IMR-90 (cell line): ENCODE measurements around the gene ARNT2. TPM values are rescaled to one million over a fixed set of nuclear protein-coding genes. Genes with fewer than 3 reads are reported as not detected.
A peak's percentile ranks its signal among the peaks of the same experiment; 100 is the strongest.

Experiments
- ATAC-seq: fragments of 200-7000 bp; cut with Tn5 transposase; 2 replicates; pipeline ENCODE4 v1.9.1; 2020; ENCODE audit warnings: low read depth, mild to moderate bottlenecking, moderate library complexity
- BruUV-seq: library from RNA; stranded (reverse); fragments of 400-500 nt; replicated peaks from 2 replicates; lab custom pipeline; 2021; lab: Mats Ljungman, UMichigan
- CTCF ChIA-PET: fragments of 300-600 bp; formaldehyde crosslinking; extraction: SDS; loops from one replicate; lab custom pipeline; 2021; ENCODE audit warnings: antibody characterized with exemption; lab: Yijun Ruan, JAX
- POLR2A ChIA-PET: fragments of 300-600 bp; sonication (Branson Sonifier 250); formaldehyde crosslinking; loops from one replicate; lab custom pipeline; 2022; ENCODE audit warnings: antibody characterized with exemption; ENCODE audit not compliant: unreplicated experiment; lab: Charles Lee
- DNase-seq: peaks from one replicate; pipeline ENCODE4 v3.0.0; 2013
- H2AFZ ChIP-seq: replicated peaks from 2 replicates; pipeline ENCODE3; 2013; ENCODE audit warnings: low read length, mild to moderate bottlenecking; ENCODE audit not compliant: poor library complexity
- H2AK5ac ChIP-seq: 2 replicates; pipeline ENCODE4 v1.6.1; 2013; ENCODE audit warnings: low read depth, low read length, inconsistent platforms
- H2AK9ac ChIP-seq: replicated peaks from 2 replicates; pipeline ENCODE3; 2013; ENCODE audit warnings: mild to moderate bottlenecking, low read depth, low read length, moderate library complexity; ENCODE audit not compliant: poor library complexity
- H2BK120ac ChIP-seq: 2 replicates; pipeline ENCODE4 v1.6.1; 2013; ENCODE audit warnings: low read depth, low read length, inconsistent platforms
- H2BK15ac ChIP-seq: 3 replicates; pipeline ENCODE4 v1.6.1; 2013; ENCODE audit warnings: low read depth, low read length, inconsistent platforms
- H2BK20ac ChIP-seq: 2 replicates; pipeline ENCODE4 v1.6.1; 2013; ENCODE audit warnings: low read depth, mild to moderate bottlenecking, inconsistent platforms, low read length, moderate library complexity
- H2BK5ac ChIP-seq: 2 replicates; pipeline ENCODE4 v1.6.1; 2013; ENCODE audit warnings: mild to moderate bottlenecking, low read depth, low read length, inconsistent platforms; ENCODE audit not compliant: poor library complexity, severe bottlenecking
- H3K14ac ChIP-seq: replicated peaks from 2 replicates; pipeline ENCODE4 v1.6.1; 2013; ENCODE audit warnings: low read depth, low read length, inconsistent platforms
- H3K18ac ChIP-seq: 2 replicates; pipeline ENCODE4 v1.6.1; 2013; ENCODE audit warnings: low read depth, low read length, control low read depth
- H3K23ac ChIP-seq: 2 replicates; pipeline ENCODE4 v1.6.1; 2013; ENCODE audit warnings: low read depth, low read length, inconsistent platforms
- H3K27ac ChIP-seq: 2 replicates; pipeline ENCODE4 v1.5.1; 2013; ENCODE audit warnings: mild to moderate bottlenecking, control low read depth, low read length; ENCODE audit not compliant: insufficient read depth
- H3K27me3 ChIP-seq: 2 replicates; pipeline ENCODE4 v1.6.1; 2013; ENCODE audit warnings: low read length; ENCODE audit not compliant: control insufficient read depth, insufficient read depth
- H3K36me3 ChIP-seq: 2 replicates; pipeline ENCODE4 v1.6.1; 2013; ENCODE audit warnings: low read length, mixed read lengths; ENCODE audit not compliant: control insufficient read depth, insufficient read depth
- H3K4ac ChIP-seq: 2 replicates; pipeline ENCODE4 v1.6.1; 2013; ENCODE audit warnings: low read depth, low read length, inconsistent platforms
- H3K4me1 ChIP-seq: 2 replicates; pipeline ENCODE4 v1.6.1; 2013; ENCODE audit warnings: low read length, mixed read lengths; ENCODE audit not compliant: control insufficient read depth, insufficient read depth
- H3K4me2 ChIP-seq: 2 replicates; pipeline ENCODE4 v1.6.1; 2013; ENCODE audit warnings: low read depth, mild to moderate bottlenecking, control low read depth, low read length, moderate library complexity
- H3K4me3 ChIP-seq: 2 replicates; pipeline ENCODE4 v1.5.1; 2013; ENCODE audit warnings: low read depth, mild to moderate bottlenecking, control low read depth, low read length, moderate library complexity; ENCODE audit not compliant: insufficient read depth
- H3K56ac ChIP-seq: 2 replicates; pipeline ENCODE4 v1.6.1; 2013; ENCODE audit warnings: low read length, inconsistent platforms; ENCODE audit not compliant: insufficient read depth; ENCODE audit errors: extremely low read depth
- H3K79me1 ChIP-seq, 2 experiments: 2 replicates each; pipeline ENCODE4 v1.6.1; 2013; ENCODE audit warnings: low read length in 2 of 2, inconsistent platforms in 1 of 2, low read depth in 1 of 2
- H3K9ac ChIP-seq: 2 replicates; pipeline ENCODE4 v1.6.1; 2013; ENCODE audit warnings: low read depth, low read length, control low read depth
- H3K9me1 ChIP-seq: 2 replicates; pipeline ENCODE4 v1.6.1; 2013; ENCODE audit warnings: low read length, inconsistent platforms; ENCODE audit not compliant: insufficient read depth
- H3K9me3 ChIP-seq: 2 replicates; pipeline ENCODE4 v1.6.1; 2013; ENCODE audit warnings: low read length; ENCODE audit not compliant: control insufficient read depth, insufficient read depth
- H4K20me1 ChIP-seq: 2 replicates; pipeline ENCODE4 v1.6.1; 2013; ENCODE audit warnings: low read length, inconsistent platforms; ENCODE audit not compliant: insufficient read depth
- H4K5ac ChIP-seq: 2 replicates; pipeline ENCODE4 v1.6.1; 2013; ENCODE audit warnings: mild to moderate bottlenecking, low read depth, low read length, control low read depth
- H4K8ac ChIP-seq, 2 experiments: 2 replicates each; pipeline ENCODE4 v1.6.1; 2013; ENCODE audit warnings: low read depth in 2 of 2, low read length in 2 of 2, control low read depth in 1 of 2, inconsistent platforms in 1 of 2
- H4K91ac ChIP-seq: 2 replicates; pipeline ENCODE4 v1.6.1; 2013; ENCODE audit warnings: low read depth, low read length, inconsistent platforms; ENCODE audit not compliant: insufficient read depth
- BHLHE40 ChIP-seq: fragments of 150-350 bp; IDR thresholded peaks from 2 replicates; pipeline ENCODE4 v1.6.1; 2016; ENCODE audit warnings: mild to moderate bottlenecking, low read depth, low read length
- CEBPB ChIP-seq: IDR thresholded peaks from 2 replicates; pipeline ENCODE4 v1.6.1; 2012; ENCODE audit warnings: low read depth, low read length, improper control_type of control experiment
- CHD1 ChIP-seq: IDR thresholded peaks from 2 replicates; pipeline ENCODE4 v1.6.1; 2012; ENCODE audit warnings: low read depth, low read length, improper control_type of control experiment
- FOS ChIP-seq: fragments of 150-350 bp; IDR thresholded peaks from 2 replicates; pipeline ENCODE4 v1.6.1; 2016; ENCODE audit warnings: low read depth, low read length
- MAFK ChIP-seq: IDR thresholded peaks from 2 replicates; pipeline ENCODE4 v1.6.1; 2012; ENCODE audit warnings: low read depth, low read length, improper control_type of control experiment
- MAZ ChIP-seq: IDR thresholded peaks from 2 replicates; pipeline ENCODE4 v1.6.1; 2012; ENCODE audit warnings: low read depth, mild to moderate bottlenecking, low read length, improper control_type of control experiment, moderate library complexity, borderline replicate concordance
- MXI1 ChIP-seq: IDR thresholded peaks from 2 replicates; pipeline ENCODE4 v1.6.1; 2012; ENCODE audit warnings: low read depth, mild to moderate bottlenecking, low read length, moderate library complexity, borderline replicate concordance
- POLR2A ChIP-seq: IDR thresholded peaks from 2 replicates; pipeline ENCODE4 v1.6.1; 2012; ENCODE audit warnings: mild to moderate bottlenecking, low read depth, low read length
- RAD21 ChIP-seq: IDR thresholded peaks from 2 replicates; pipeline ENCODE4 v1.6.1; 2012; ENCODE audit warnings: low read length, improper control_type of control experiment
- SMC3 ChIP-seq: fragments of 150-350 bp; IDR thresholded peaks from 2 replicates; pipeline ENCODE4 v1.6.1; 2016; ENCODE audit warnings: low read depth, mild to moderate bottlenecking, antibody characterized with exemption, low read length, moderate library complexity
- WGBS, 2 experiments: methylation state at CpG; one replicate each; pipeline versions ENCODE4 v1.1.5 to v1.1.7; 2013; ENCODE audit warnings: missing lambda C conversion rate in 2 of 2; ENCODE audit not compliant: insufficient read length in 1 of 2; ENCODE audit errors: extremely low coverage in 2 of 2; 5-methylcytosine and 5-hydroxymethylcytosine counted together
- dilution Hi-C: fragments of 300-500 bp; cut with HindIII; formaldehyde crosslinking; loops from one replicate; pipeline ENCODE4 v1.14.3; 2018; ENCODE audit warnings: low sequenced_read_pairs; ENCODE audit not compliant: unreplicated experiment
- in situ Hi-C: fragments of 300-500 bp; cut with MboI; formaldehyde crosslinking; loops from 3 replicates; pipeline ENCODE4 v1.14.3; 2019; ENCODE audit warnings: low sequenced_read_pairs, inconsistent platforms, mixed read lengths
- intact Hi-C: fragments of 100-400 bp; cut with micrococcal nuclease; formaldehyde crosslinking; loops from 2 replicates; pipeline ENCODE4 v1.10.0; 2022
- polyA plus RNA-seq, 3 experiments: library from polyadenylated mRNA; depleted of rRNA; stranded (reverse); fragments of >200 nt; gene quantifications; 2 replicates each; pipeline ENCODE4 v1.2.3, GENCODE V29; 2012; ENCODE audit warnings: low replicate concordance in 1 of 3
- total RNA-seq: library from RNA; depleted of rRNA; stranded (reverse); fragments of >200 nt; gene quantifications from 2 replicates; pipeline ENCODE4 v1.2.3, GENCODE V29; 2012
- TF ChIP-seq, protein P1 (sequence below): fragments of 150-350 bp; IDR thresholded peaks from 2 replicates; pipeline ENCODE4 v1.6.1; 2017; ENCODE audit warnings: mild to moderate bottlenecking, antibody characterized with exemption, low read length, low read depth
- TF ChIP-seq, protein P2 (sequence below): fragments of 150-350 bp; IDR thresholded peaks from 2 replicates; pipeline ENCODE4 v1.6.1; 2016; ENCODE audit warnings: low read depth, mild to moderate bottlenecking, low read length, moderate library complexity, borderline replicate concordance
- TF ChIP-seq, protein P3 (sequence below): conservative IDR thresholded peaks from 2 replicates; pipeline ENCODE4 v1.5.1; 2012; ENCODE audit warnings: mild to moderate bottlenecking, low read depth, low read length, improper control_type of control experiment

ARNT2 gene
- total and polyA plus RNA-seq, 2 of the 4 experiments (the other 2 are of a cell fraction): 18.2 to 19.0 TPM

DNA sequence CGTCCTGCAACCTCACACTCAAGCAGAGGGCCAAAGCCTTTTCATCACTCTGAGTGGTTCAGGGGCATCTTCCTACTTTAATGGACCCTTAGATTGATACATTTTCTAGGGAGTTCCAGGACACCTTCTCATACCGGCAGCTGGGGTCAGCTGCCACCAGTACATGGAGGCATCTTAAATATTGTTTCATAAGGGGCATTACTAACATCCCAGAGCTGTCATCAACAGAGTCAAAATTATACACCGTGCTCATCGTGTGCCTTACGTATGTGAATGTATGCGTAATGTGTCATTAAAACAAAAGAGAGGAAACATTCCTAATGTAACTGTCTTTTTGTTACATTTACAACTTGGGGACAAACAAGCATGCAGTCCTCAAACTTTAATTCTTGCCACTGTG, 57.9 kb downstream of the ARNT2 start:
- peak overlapping the region; percentile 76; the same call in 2 of the 3 replicates for H2BK15ac ChIP-seq
- peaks cover 2% of the 10 kb centered on the region; the same call in 1 of the 2 replicates for H3K36me3 ChIP-seq
- H4K91ac ChIP-seq: peak overlapping the region; percentile 87
- H3K9me3 ChIP-seq: no peaks in the 10 kb centered on the region
- H3K4me2 ChIP-seq: no peak overlapping the region
- DNase-seq (no peak), ATAC-seq (no peak)
- H3K9ac ChIP-seq: no peak overlapping the region
- peaks cover 5 to 10% of the 10 kb centered on the region in 2 experiments; a peak in 2 of 4 replicates for H3K79me1 ChIP-seq
- no TSS peak for BruUV-seq
- peak overlapping the region; percentile 74 for H2AK9ac ChIP-seq
- H2BK20ac ChIP-seq: peak overlapping the region; percentile 16
- no peaks in the 10 kb centered on the region for H4K20me1 ChIP-seq
- peak overlapping the region; percentile 71 to 76; a peak in 3 of 4 replicates for H4K8ac ChIP-seq
- peak overlapping the region; percentile 80 for H4K5ac ChIP-seq
- dilution Hi-C loops: no loop called here
- H3K27me3 ChIP-seq: no peaks in the 10 kb centered on the region
- H2BK5ac ChIP-seq: peak overlapping the region; percentile 55
- H3K4me1 ChIP-seq: peaks cover 30% of the 10 kb centered on the region
- peak overlapping the region; percentile 55 for H2AFZ ChIP-seq
- peak overlapping the region; percentile 84 for H3K18ac ChIP-seq
- peak overlapping the region; percentile 90 for H2BK120ac ChIP-seq
- TF ChIP-seq MAFK (no peak), BHLHE40 (no peak), RAD21 (no peak), MXI1 (no peak), POLR2A (no peak), SMC3 (no peak), CHD1 (no peak), FOS (no peak), MAZ (no peak), CEBPB (no peak)
- TF ChIP-seq, protein P1, sequence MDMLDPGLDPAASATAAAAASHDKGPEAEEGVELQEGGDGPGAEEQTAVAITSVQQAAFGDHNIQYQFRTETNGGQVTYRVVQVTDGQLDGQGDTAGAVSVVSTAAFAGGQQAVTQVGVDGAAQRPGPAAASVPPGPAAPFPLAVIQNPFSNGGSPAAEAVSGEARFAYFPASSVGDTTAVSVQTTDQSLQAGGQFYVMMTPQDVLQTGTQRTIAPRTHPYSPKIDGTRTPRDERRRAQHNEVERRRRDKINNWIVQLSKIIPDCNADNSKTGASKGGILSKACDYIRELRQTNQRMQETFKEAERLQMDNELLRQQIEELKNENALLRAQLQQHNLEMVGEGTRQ: no peak
- TF ChIP-seq, protein P2, sequence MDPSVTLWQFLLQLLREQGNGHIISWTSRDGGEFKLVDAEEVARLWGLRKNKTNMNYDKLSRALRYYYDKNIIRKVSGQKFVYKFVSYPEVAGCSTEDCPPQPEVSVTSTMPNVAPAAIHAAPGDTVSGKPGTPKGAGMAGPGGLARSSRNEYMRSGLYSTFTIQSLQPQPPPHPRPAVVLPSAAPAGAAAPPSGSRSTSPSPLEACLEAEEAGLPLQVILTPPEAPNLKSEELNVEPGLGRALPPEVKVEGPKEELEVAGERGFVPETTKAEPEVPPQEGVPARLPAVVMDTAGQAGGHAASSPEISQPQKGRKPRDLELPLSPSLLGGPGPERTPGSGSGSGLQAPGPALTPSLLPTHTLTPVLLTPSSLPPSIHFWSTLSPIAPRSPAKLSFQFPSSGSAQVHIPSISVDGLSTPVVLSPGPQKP: no peak
- TF ChIP-seq, protein P3, sequence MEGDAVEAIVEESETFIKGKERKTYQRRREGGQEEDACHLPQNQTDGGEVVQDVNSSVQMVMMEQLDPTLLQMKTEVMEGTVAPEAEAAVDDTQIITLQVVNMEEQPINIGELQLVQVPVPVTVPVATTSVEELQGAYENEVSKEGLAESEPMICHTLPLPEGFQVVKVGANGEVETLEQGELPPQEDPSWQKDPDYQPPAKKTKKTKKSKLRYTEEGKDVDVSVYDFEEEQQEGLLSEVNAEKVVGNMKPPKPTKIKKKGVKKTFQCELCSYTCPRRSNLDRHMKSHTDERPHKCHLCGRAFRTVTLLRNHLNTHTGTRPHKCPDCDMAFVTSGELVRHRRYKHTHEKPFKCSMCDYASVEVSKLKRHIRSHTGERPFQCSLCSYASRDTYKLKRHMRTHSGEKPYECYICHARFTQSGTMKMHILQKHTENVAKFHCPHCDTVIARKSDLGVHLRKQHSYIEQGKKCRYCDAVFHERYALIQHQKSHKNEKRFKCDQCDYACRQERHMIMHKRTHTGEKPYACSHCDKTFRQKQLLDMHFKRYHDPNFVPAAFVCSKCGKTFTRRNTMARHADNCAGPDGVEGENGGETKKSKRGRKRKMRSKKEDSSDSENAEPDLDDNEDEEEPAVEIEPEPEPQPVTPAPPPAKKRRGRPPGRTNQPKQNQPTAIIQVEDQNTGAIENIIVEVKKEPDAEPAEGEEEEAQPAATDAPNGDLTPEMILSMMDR: no peak
- intact Hi-C loops: no loop called here
- H3K4me3 ChIP-seq: no peak overlapping the region
- H3K27ac ChIP-seq: no peak overlapping the region
- peak overlapping the region; percentile 96 for H2AK5ac ChIP-seq
- no CpG with 5 or more reads among the region's 6 CpGs for WGBS, 2 experiments
- peak overlapping the region; percentile 85 for H3K4ac ChIP-seq
- CTCF ChIA-PET: interaction anchor here (0.7 kb wide), 1 partner anchor 14 kb away, joined by 3 read pairs; no protein-coding TSS in a partner anchor
- H3K9me1 ChIP-seq: peaks cover 16% of the 10 kb centered on the region
- no peak overlapping the region for H3K23ac ChIP-seq
- in situ Hi-C loops: no loop called here
- POLR2A ChIA-PET: no interaction called here
- peak overlapping the region; percentile 71; the same call in 1 of the 2 replicates for H3K14ac ChIP-seq
- H3K56ac ChIP-seq: no peak overlapping the region
